Endothelial cell of umbilical vein (primary cell): ENCODE data around the gene POLR2E. TPM values are rescaled to one million over a fixed set of nuclear protein-coding genes. Genes with fewer than 3 reads are reported as not detected.

Source experiments
- BruUV-seq: library from RNA; stranded (reverse); fragments of 400-500 nt; replicated peaks from 2 replicates; lab custom pipeline; 2021; lab: Mats Ljungman, UMichigan
- CTCF ChIA-PET: fragments of 300-600, 350-600 bp; sonication (Branson Sonifier 250); formaldehyde crosslinking; loops from one replicate; lab custom pipeline; 2021; ENCODE audit warnings: antibody characterized with exemption, inconsistent platforms; lab: Charles Lee
- POLR2A ChIA-PET: fragments of 300-600, 350-600 bp; sonication (Branson Sonifier 250); formaldehyde crosslinking; loops from one replicate; lab custom pipeline; 2021; ENCODE audit warnings: antibody characterized with exemption, inconsistent platforms; lab: Charles Lee
- DNase-seq: peaks from one replicate; pipeline ENCODE4 v3.0.0-alpha.2; 2011; ENCODE audit warnings: low read depth, low spot score
- FAIRE-seq: peaks from 2 replicates; lab custom pipeline; 2011; peaks lifted over from hg19 to GRCh38; lab: Jason Lieb, UNC
- H2AFZ ChIP-seq: 2 replicates; pipeline ENCODE4 v1.6.0; 2012; ENCODE audit warnings: low read depth, low read length, control low read depth, inconsistent platforms
- H3K27ac ChIP-seq: 2 replicates; pipeline ENCODE4 v1.5.1; 2011; ENCODE audit warnings: low read depth, mild to moderate bottlenecking, control low read depth, low read length, moderate library complexity; ENCODE audit not compliant: insufficient read depth
- H3K27me3 ChIP-seq, 2 experiments: 2 replicates each; pipeline versions ENCODE4 v1.6.0 to v1.6.1; 2011; ENCODE audit warnings: low read length in 2 of 2, mixed read lengths in 1 of 2; ENCODE audit not compliant: control insufficient read depth in 2 of 2, insufficient read depth in 2 of 2
- H3K36me3 ChIP-seq, 2 experiments: 2 replicates in 1 of 2; 3 replicates in 1 of 2; pipeline ENCODE4 v1.5.1; 2011; ENCODE audit warnings: low read length in 2 of 2, mild to moderate bottlenecking in 1 of 2, moderate library complexity in 1 of 2; ENCODE audit not compliant: control insufficient read depth in 2 of 2, insufficient read depth in 2 of 2; ENCODE audit errors: extremely low read depth in 1 of 2
- H3K4me1 ChIP-seq: 3 replicates; pipeline ENCODE4 v1.5.1; 2011; ENCODE audit warnings: mild to moderate bottlenecking, low read length; ENCODE audit not compliant: control insufficient read depth, insufficient read depth; ENCODE audit errors: extremely low read depth
- H3K4me2 ChIP-seq: 2 replicates; pipeline ENCODE4 v1.6.1; 2011; ENCODE audit warnings: low read length, control low read depth, mixed read lengths; ENCODE audit not compliant: insufficient read depth
- H3K4me3 ChIP-seq, 3 experiments: fragments of 200-600 bp in 1 of 3; sonication (generic), shearing (Covaris generic) in 1 of 3; replicated peaks in 1 of 3; 2 replicates each; pipeline ENCODE4 v1.5.1; 2011 to 2016; ENCODE audit warnings: control low read depth in 3 of 3, low read length in 3 of 3, mild to moderate bottlenecking in 2 of 3, inconsistent platforms in 1 of 3, low read depth in 1 of 3, moderate library complexity in 1 of 3; ENCODE audit not compliant: insufficient read depth in 1 of 3
- H3K79me2 ChIP-seq: 2 replicates; pipeline ENCODE4 v1.6.0; 2012; ENCODE audit warnings: low read length, inconsistent platforms; ENCODE audit not compliant: control insufficient read depth, insufficient read depth
- H3K9ac ChIP-seq: replicated peaks from 2 replicates; pipeline ENCODE3; 2011; ENCODE audit warnings: low read length, control low read depth; ENCODE audit not compliant: insufficient read depth; ENCODE audit errors: extremely low read depth
- H3K9me1 ChIP-seq: replicated peaks from 3 replicates; pipeline ENCODE4 v1.6.0; 2011; ENCODE audit warnings: mild to moderate bottlenecking, low read length; ENCODE audit not compliant: control insufficient read depth, insufficient read depth; ENCODE audit errors: extremely low read depth
- H3K9me3 ChIP-seq: replicated peaks from 2 replicates; pipeline ENCODE4 v1.5.1; 2012; ENCODE audit warnings: low read length, inconsistent platforms; ENCODE audit not compliant: control insufficient read depth, insufficient read depth
- H4K20me1 ChIP-seq: replicated peaks from 2 replicates; pipeline ENCODE3; 2011; ENCODE audit warnings: mild to moderate bottlenecking, low read length; ENCODE audit not compliant: control insufficient read depth, insufficient read depth; ENCODE audit errors: extremely low read depth
- CTCF ChIP-seq, 2 donors: IDR thresholded peaks; 1 replicate in 1 of 2; 2 replicates in 1 of 2; pipeline ENCODE4 v1.5.1; 2011; ENCODE audit warnings: low read length in 2 of 2, mild to moderate bottlenecking in 2 of 2, moderate library complexity in 2 of 2, control low read depth in 1 of 2, inconsistent platforms in 1 of 2, low read depth in 1 of 2; ENCODE audit not compliant: insufficient read depth in 1 of 2; ENCODE audit errors: extremely low read depth in 1 of 2
- EZH2 ChIP-seq: IDR thresholded peaks from 2 replicates; pipeline ENCODE4 v1.6.1; 2012; ENCODE audit warnings: borderline replicate concordance, low read depth, mild to moderate bottlenecking, moderate library complexity, low read length, inconsistent platforms; ENCODE audit not compliant: severe bottlenecking
- FOS ChIP-seq: IDR thresholded peaks from 2 replicates; pipeline ENCODE4 v1.6.1; 2011; ENCODE audit warnings: mild to moderate bottlenecking, low read length, moderate library complexity, borderline replicate concordance; ENCODE audit not compliant: insufficient read depth
- GATA2 ChIP-seq: IDR thresholded peaks from 2 replicates; pipeline ENCODE4 v1.7.0; 2011; ENCODE audit warnings: low read depth, mild to moderate bottlenecking, moderate library complexity, mixed read lengths, low read length; ENCODE audit not compliant: insufficient read length, insufficient read depth
- JUN ChIP-seq: IDR thresholded peaks from 2 replicates; pipeline ENCODE4 v1.6.1; 2011; ENCODE audit warnings: borderline replicate concordance, low read depth; ENCODE audit not compliant: insufficient read length, insufficient read depth
- MAX ChIP-seq: IDR thresholded peaks from 2 replicates; pipeline ENCODE4 v1.6.1; 2011; ENCODE audit not compliant: insufficient read depth, insufficient read length
- MYC ChIP-seq: IDR thresholded peaks from one replicate; pipeline ENCODE4 v1.6.1; 2011; ENCODE audit warnings: mild to moderate bottlenecking, low read depth, low read length
- POLR2A ChIP-seq: IDR thresholded peaks from 2 replicates; pipeline ENCODE4 v1.6.1; 2012; ENCODE audit warnings: low read depth, mild to moderate bottlenecking, control low read depth, low read length
- POLR2AphosphoS5 ChIP-seq: IDR thresholded peaks from 2 replicates; pipeline ENCODE4 v1.6.1; 2012; ENCODE audit warnings: low read depth, mild to moderate bottlenecking, control low read depth, low read length, moderate library complexity; ENCODE audit not compliant: insufficient read depth
- dilution Hi-C: fragments of 300-500 bp; cut with MboI; formaldehyde crosslinking; loops from one replicate; pipeline ENCODE4 v1.15.0; 2019; ENCODE audit warnings: low sequenced_read_pairs; ENCODE audit not compliant: extremely low pct_ligation_motif_present
- intact Hi-C: fragments of 100-400 bp; cut with micrococcal nuclease; formaldehyde crosslinking; loops from one replicate; pipeline ENCODE4 v1.10.0; 2022
- polyA plus RNA-seq, 4 experiments: library from polyadenylated mRNA; depleted of rRNA in 3 of 4; stranded (reverse) in 3 of 4; unstranded in 1 of 4; fragments of >200 nt; gene quantifications; 2 replicates each; pipeline versions ENCODE4 v1.2.1 to v1.2.3, GENCODE V29; 2011 to 2012; ENCODE audit warnings: missing spikeins in 1 of 4
- total RNA-seq: library from RNA; stranded (reverse); gene quantifications from 2 replicates; pipeline ENCODE4 v1.2.3, GENCODE V29; 2021

The POLR2E gene
- total and polyA plus RNA-seq, 2 donors (not counting 3 experiments of a cell fraction or from before 2014, with no cell fraction given), result 272 to 344 TPM

GRCh38 chr19:1111641-1112267 lies 16.6 kb upstream of the POLR2E start:
- no peak overlapping the region for H3K4me3 ChIP-seq
- no peak overlapping the region for H3K9ac ChIP-seq
- POLR2A ChIA-PET, result interaction anchor here (0.6 kb wide), 1 partner anchor 83 kb away, joined by 3 read pairs; no protein-coding TSS in a partner anchor
- H3K4me2 ChIP-seq, result no peak overlapping the region
- peaks cover 9 to 39% of the 10 kb centered on the region in 2 experiments for H3K36me3 ChIP-seq
- H2AFZ ChIP-seq, result no peak overlapping the region
- peaks cover 5% of the 10 kb centered on the region for H3K4me1 ChIP-seq
- TF ChIP-seq GATA2, result no peak
- no peak for TF ChIP-seq MYC
- TF ChIP-seq POLR2A, result no peak
- TF ChIP-seq CTCF (IDR thresholded peaks at IDR 0.05; ENCODE audit: extremely low read depth in 1 of 2, insufficient read depth in 1 of 2, low read depth in 1 of 2, low read length in 2 of 2), result no peak
- no peak for TF ChIP-seq MAX
- TF ChIP-seq EZH2, result no peak
- no peak for TF ChIP-seq POLR2AphosphoS5
- TF ChIP-seq JUN, result no peak
- TF ChIP-seq FOS, result no peak
- peaks cover under 1% of the 10 kb centered on the region for H3K79me2 ChIP-seq
- H4K20me1 ChIP-seq, result no peaks in the 10 kb centered on the region
- no peaks in the 10 kb centered on the region for H3K9me3 ChIP-seq
- dilution Hi-C loops, result no loop called here
- CTCF ChIA-PET, result interaction anchor here (4.4 kb wide), 1 partner anchor 82 kb away, joined by 80 read pairs; no protein-coding TSS in a partner anchor
- no peak for DNase-seq
- H3K9me1 ChIP-seq, result no peaks in the 10 kb centered on the region
- intact Hi-C loops, result loop anchor here (2.0 to 5.0 kb wide), 2 partner anchors 81 to 129 kb away; partner anchors contain the start of gene ATP5F1D
- no peak for FAIRE-seq
- BruUV-seq, result no TSS peak
- no peaks in the 10 kb centered on the region for H3K27me3 ChIP-seq
- no peak overlapping the region for H3K27ac ChIP-seq
